H1 (cell line): ENCODE results near the gene ASAP3. TPM values are rescaled to one million over a fixed set of nuclear protein-coding genes. Genes with fewer than 3 reads are reported as not detected.

ENCODE experiments used
- CTCF ChIA-PET: fragments of 300-600 bp; sonication (Branson Sonifier 250); formaldehyde crosslinking; loops from one replicate; lab custom pipeline; 2021; ENCODE audit not compliant: partially characterized antibody; lab: Charles Lee
- POLR2A ChIA-PET: fragments of 300-600 bp; sonication (Branson Sonifier 250); formaldehyde crosslinking; loops from one replicate; lab custom pipeline; 2021; ENCODE audit warnings: inconsistent platforms; ENCODE audit not compliant: partially characterized antibody; lab: Charles Lee
- DNase-seq, 2 experiments: peaks; one replicate each; pipeline versions ENCODE4 v3.0.0 to v3.0.0-alpha.2; 2010 to 2022; ENCODE audit warnings: low spot score in 2 of 2, low read depth in 1 of 2, mixed read lengths in 1 of 2
- FAIRE-seq: peaks from 2 replicates; lab custom pipeline; 2011; peaks lifted over from hg19 to GRCh38; lab: Jason Lieb, UNC
- H2AFZ ChIP-seq: 2 replicates; pipeline ENCODE4 v1.8.1; 2012; ENCODE audit warnings: low read length, inconsistent platforms
- H2AK5ac ChIP-seq: 2 replicates; pipeline ENCODE4 v1.6.1; 2013; ENCODE audit warnings: low read depth, low read length
- H2BK120ac ChIP-seq: replicated peaks from 2 replicates; pipeline ENCODE3; 2013; ENCODE audit warnings: low read depth, low read length, inconsistent platforms
- H2BK12ac ChIP-seq: 2 replicates; pipeline ENCODE4 v1.6.1; 2013; ENCODE audit warnings: low read depth, low read length
- H2BK15ac ChIP-seq: 2 replicates; pipeline ENCODE4 v1.6.1; 2013; ENCODE audit warnings: low read length
- H2BK20ac ChIP-seq: 2 replicates; pipeline ENCODE4 v1.6.1; 2013; ENCODE audit warnings: low read length
- H2BK5ac ChIP-seq: 2 replicates; pipeline ENCODE4 v1.6.1; 2013; ENCODE audit warnings: low read depth, low read length
- H3K14ac ChIP-seq: 2 replicates; pipeline ENCODE4 v1.6.1; 2013; ENCODE audit warnings: inconsistent platforms; ENCODE audit not compliant: insufficient read length
- H3K18ac ChIP-seq: 2 replicates; pipeline ENCODE4 v1.6.1; 2013; ENCODE audit warnings: low read length; ENCODE audit errors: extremely low read depth
- H3K23ac ChIP-seq: 2 replicates; pipeline ENCODE4 v1.6.1; 2013; ENCODE audit warnings: inconsistent platforms; ENCODE audit not compliant: insufficient read length
- H3K23me2 ChIP-seq: 2 replicates; pipeline ENCODE4 v1.6.1; 2013; ENCODE audit warnings: low read depth, low read length
- H3K27ac ChIP-seq: 2 replicates; pipeline ENCODE4 v1.6.1; 2011; ENCODE audit warnings: low read depth, low read length, inconsistent platforms
- H3K27me3 ChIP-seq, 4 experiments: replicated peaks in 1 of 4; 1 replicate in 1 of 4; 2 replicates in 3 of 4; pipeline versions ENCODE4 v1.6.1 to v1.8.1; 2011 to 2013; ENCODE audit warnings: low read length in 3 of 4, mild to moderate bottlenecking in 3 of 4, inconsistent platforms in 2 of 4, mixed read lengths in 2 of 4, moderate library complexity in 1 of 4; ENCODE audit not compliant: control insufficient read depth in 3 of 4, insufficient read depth in 3 of 4; ENCODE audit errors: extremely low read depth in 1 of 4
- H3K36me3 ChIP-seq, 4 experiments: 2 replicates each; pipeline versions ENCODE4 v1.6.1 to v1.8.1; 2011 to 2013; ENCODE audit warnings: mild to moderate bottlenecking in 4 of 4, low read length in 3 of 4, moderate library complexity in 2 of 4, control low read depth in 1 of 4, inconsistent platforms in 1 of 4; ENCODE audit not compliant: insufficient read depth in 4 of 4, control insufficient read depth in 2 of 4
- H3K4ac ChIP-seq: replicated peaks from 2 replicates; pipeline ENCODE3; 2013; ENCODE audit warnings: low read length, low read depth, mixed read lengths, inconsistent platforms; ENCODE audit not compliant: insufficient read length
- H3K4me1 ChIP-seq, 4 experiments: replicated peaks in 1 of 4; 1 replicate in 1 of 4; 2 replicates in 3 of 4; pipeline versions ENCODE4 v1.6.1 to v1.8.1; 2011 to 2013; ENCODE audit warnings: low read length in 3 of 4, inconsistent platforms in 2 of 4, mixed read lengths in 1 of 4; ENCODE audit not compliant: insufficient read depth in 4 of 4, control insufficient read depth in 3 of 4
- H3K4me2 ChIP-seq, 2 experiments: 2 replicates each; pipeline versions ENCODE4 v1.6.1 to v1.8.1; 2011 to 2013; ENCODE audit warnings: low read depth in 2 of 2, low read length in 2 of 2, control low read depth in 1 of 2, inconsistent platforms in 1 of 2, mild to moderate bottlenecking in 1 of 2; ENCODE audit not compliant: insufficient read depth in 1 of 2
- H3K4me3 ChIP-seq, 4 experiments: fragments of 200-600, 300-600 bp in 1 of 4; sonication (generic), shearing (Covaris generic), sonication (Bioruptor Twin) in 1 of 4; 2 replicates each; pipeline versions ENCODE4 v1.5.1 to v1.8.1; 2011 to 2016; ENCODE audit warnings: low read length in 4 of 4, low read depth in 3 of 4, control low read depth in 2 of 4, inconsistent platforms in 2 of 4, mild to moderate bottlenecking in 2 of 4, mixed read lengths in 1 of 4, moderate library complexity in 1 of 4; ENCODE audit not compliant: insufficient read depth in 2 of 4; ENCODE audit errors: extremely low read depth in 1 of 4
- H3K56ac ChIP-seq: replicated peaks from 2 replicates; pipeline ENCODE3; 2013; ENCODE audit warnings: low read depth, mild to moderate bottlenecking, mixed read lengths, low read length, inconsistent platforms; ENCODE audit not compliant: insufficient read length
- H3K79me1 ChIP-seq: 2 replicates; pipeline ENCODE4 v1.6.1; 2013; ENCODE audit warnings: low read depth, low read length, control low read depth
- H3K79me2 ChIP-seq, 2 experiments: 2 replicates each; pipeline versions ENCODE4 v1.6.1 to v1.8.1; 2012 to 2013; ENCODE audit warnings: low read length in 2 of 2, mild to moderate bottlenecking in 2 of 2, inconsistent platforms in 1 of 2; ENCODE audit not compliant: insufficient read depth in 2 of 2, control insufficient read depth in 1 of 2
- H3K9ac ChIP-seq, 4 experiments: replicated peaks in 1 of 4; 1 replicate in 1 of 4; 2 replicates in 3 of 4; pipeline versions ENCODE4 v1.6.1 to v1.8.1; 2011 to 2013; ENCODE audit warnings: low read depth in 3 of 4, low read length in 3 of 4, control low read depth in 2 of 4, mild to moderate bottlenecking in 2 of 4, moderate library complexity in 2 of 4, inconsistent platforms in 1 of 4; ENCODE audit errors: extremely low read depth in 1 of 4
- H3K9me3 ChIP-seq, 2 experiments: 2 replicates each; pipeline versions ENCODE4 v1.6.1 to v1.8.1; 2012 to 2013; ENCODE audit warnings: mild to moderate bottlenecking in 2 of 2, moderate library complexity in 2 of 2, control low read depth in 1 of 2, inconsistent platforms in 1 of 2, low read depth in 1 of 2, low read length in 1 of 2, mixed read lengths in 1 of 2; ENCODE audit not compliant: insufficient read depth in 2 of 2
- H4K20me1 ChIP-seq, 2 experiments: replicated peaks in 1 of 2; 2 replicates each; pipeline versions ENCODE3 to v1.8.1; 2011 to 2013; ENCODE audit warnings: inconsistent platforms in 2 of 2, low read length in 2 of 2, mild to moderate bottlenecking in 1 of 2; ENCODE audit not compliant: insufficient read depth in 2 of 2, control insufficient read depth in 1 of 2
- H4K5ac ChIP-seq: 2 replicates; pipeline ENCODE4 v1.6.1; 2013; ENCODE audit warnings: low read length, low read depth, mixed read lengths, inconsistent platforms; ENCODE audit not compliant: insufficient read length
- H4K8ac ChIP-seq: 2 replicates; pipeline ENCODE4 v1.8.0; 2013; ENCODE audit warnings: mild to moderate bottlenecking, moderate library complexity, low read length, inconsistent platforms; ENCODE audit not compliant: insufficient read depth; ENCODE audit errors: extremely low read depth
- H4K91ac ChIP-seq: replicated peaks from 2 replicates; pipeline ENCODE3; 2013; ENCODE audit warnings: low read length, mixed read lengths, inconsistent platforms; ENCODE audit not compliant: insufficient read length
- BACH1 ChIP-seq: IDR thresholded peaks from 2 replicates; pipeline ENCODE4 v1.6.1; 2012; ENCODE audit warnings: low read length, improper control_type of control experiment
- CTCF ChIP-seq, 3 experiments: IDR thresholded peaks; 1 replicate in 2 of 3; 2 replicates in 1 of 3; pipeline versions ENCODE4 v1.5.1 to v1.6.1; 2011; ENCODE audit warnings: low read length in 3 of 3, mild to moderate bottlenecking in 3 of 3, inconsistent platforms in 2 of 3, low read depth in 1 of 3, moderate library complexity in 1 of 3; ENCODE audit not compliant: insufficient read depth in 1 of 3; ENCODE audit errors: control extremely low read depth in 1 of 3
- EGR1 ChIP-seq: IDR thresholded peaks from 2 replicates; pipeline ENCODE4 v1.6.1; 2011; ENCODE audit warnings: low read depth, low read length, borderline replicate concordance
- GABPA ChIP-seq: IDR thresholded peaks from 2 replicates; pipeline ENCODE4 v1.6.1; 2011; ENCODE audit warnings: mild to moderate bottlenecking, low read length, moderate library complexity, borderline replicate concordance; ENCODE audit not compliant: insufficient read depth
- KDM4A ChIP-seq: IDR thresholded peaks from one replicate; pipeline ENCODE4 v1.7.1; 2012; ENCODE audit warnings: low read depth, mild to moderate bottlenecking, moderate library complexity, low read length, inconsistent platforms; ENCODE audit not compliant: severe bottlenecking
- POU5F1 ChIP-seq: IDR thresholded peaks from 2 replicates; pipeline ENCODE4 v1.6.1; 2011; ENCODE audit warnings: low read depth, mild to moderate bottlenecking, low read length, moderate library complexity
- RBBP5 ChIP-seq: IDR thresholded peaks from 2 replicates; pipeline ENCODE4 v1.7.1; 2012; ENCODE audit warnings: low read depth, mild to moderate bottlenecking, inconsistent platforms, low read length, moderate library complexity, borderline replicate concordance
- SP1 ChIP-seq: IDR thresholded peaks from 2 replicates; pipeline ENCODE4 v1.6.1; 2011; ENCODE audit warnings: low read depth, low read length
- WGBS, 2 experiments: shearing (Covaris generic) in 1 of 2; methylation state at CpG; one replicate each; pipeline versions ENCODE4 v1.1.6 to v1.1.7; 2013 to 2015; ENCODE audit warnings: low lambda C conversion rate in 2 of 2, mixed read lengths in 2 of 2, inconsistent platforms in 1 of 2, low coverage in 1 of 2, missing lambda C conversion rate in 1 of 2; ENCODE audit not compliant: insufficient replicate concordance in 2 of 2, insufficient coverage in 1 of 2, insufficient read length in 1 of 2; ENCODE audit errors: extremely low coverage in 1 of 2, missing lambda C conversion rate in 1 of 2; 5-methylcytosine and 5-hydroxymethylcytosine counted together
- polyA plus RNA-seq, 7 experiments: library from polyadenylated mRNA; depleted of rRNA in 3 of 7; stranded (reverse) in 5 of 7; unstranded in 2 of 7; fragments of >200 nt in 5 of 7; fragments of 200-250 nt in 2 of 7; gene quantifications; 1 replicate in 5 of 7; 2 replicates in 1 of 7; 4 replicates in 1 of 7; pipeline versions ENCODE4 v1.2.1 to v1.2.3, GENCODE V29; 2011 to 2013; ENCODE audit warnings: missing spikeins in 2 of 7, mixed read lengths in 2 of 7
- total RNA-seq: library from RNA; stranded (reverse); fragmentation: NEBNext Ultra II Directional; extraction: Animal tissue kit (Norgen Biotek cat#: 25700); gene quantifications from 2 replicates; pipeline ENCODE4 v1.2.1, GENCODE V29; 2021

Gene ASAP3
- total and polyA plus RNA-seq, 2 of the 8 experiments (the other 6 are each of a cell fraction or from before 2014, with no cell fraction given) = 53.1 to 58.0 TPM

- FAIRE-seq (no peak), DNase-seq (no peak)
- Histone ChIP-seq H3K9ac (no peak overlapping the region), H2BK20ac (no peak overlapping the region), H3K4me1 (peaks cover 0 to 6% (median 4%) of the 10 kb centered on the region in 4 experiments; a peak in 5 of 7 replicates), H2BK5ac (no peak overlapping the region), H3K79me2 (no peaks in the 10 kb centered on the region), H3K23ac (no peak overlapping the region), H3K4me3 (no peak overlapping the region), H4K5ac (no peak overlapping the region), H3K56ac (no peak overlapping the region), H3K79me1 (no peaks in the 10 kb centered on the region), H2BK15ac (no peak overlapping the region), H3K14ac (no peak overlapping the region), H3K18ac (no peak overlapping the region), H2BK120ac (no peak overlapping the region), H4K20me1 (peaks cover 2 to 3% of the 10 kb centered on the region in 2 experiments), H3K9me3 (no peaks in the 10 kb centered on the region), H3K4ac (no peak overlapping the region), H3K36me3 (peaks cover 0 to 16% (median 8%) of the 10 kb centered on the region in 4 experiments; a peak in 3 of 8 replicates), H4K91ac (no peak overlapping the region), H4K8ac (no peak overlapping the region), H2AK5ac (no peak overlapping the region), H3K23me2 (no peaks in the 10 kb centered on the region), H2BK12ac (no peak overlapping the region), H3K4me2 (no peak overlapping the region), H3K27me3 (no peaks in the 10 kb centered on the region), H3K27ac (no peak overlapping the region), H2AFZ (no peak overlapping the region)
- ChIA-PET POLR2A (no interaction called here), CTCF (interaction anchor here (0.7 to 1.0 kb wide), 6 partner anchors 12 to 55 kb away, joined by 3 to 5 read pairs (median 3); no protein-coding TSS in a partner anchor)
- TF ChIP-seq CTCF (IDR thresholded peaks at IDR 0.05; ENCODE audit: control extremely low read depth in 1 of 3, insufficient read depth in 1 of 3, low read depth in 1 of 3, low read length in 3 of 3) = no peak
- no peak for TF ChIP-seq POU5F1
- no peak for TF ChIP-seq GABPA
- TF ChIP-seq EGR1 = no peak
- TF ChIP-seq KDM4A = no peak
- no peak for TF ChIP-seq RBBP5
- TF ChIP-seq SP1 = no peak
- TF ChIP-seq BACH1 = no peak
- 93% methylated on average over 8 of the region's 8 CpGs; no CpG with 5 or more reads in 1 of the 2 experiments for WGBS, 2 experiments
These were observed 42.4 kb downstream of the ASAP3 start for GRCh38 chr1:23441446-23442148.
